Prostate gland (tissue), 2 donors: ENCODE results near the gene MS4A8.

ENCODE experiments used
- POLR2A ChIP-seq: fragments of 450-650 bp; IDR thresholded peaks from one replicate; pipeline ENCODE4 v1.6.1; 2016; ENCODE audit warnings: antibody characterized with exemption, mild to moderate bottlenecking
- TF ChIP-seq, protein P1 (sequence below), 4 experiments: fragments of 200-600 bp in 2 of 4; fragments of 450-650 bp in 2 of 4; sonication (generic) in 2 of 4; IDR thresholded peaks; 1 replicate in 3 of 4; 2 replicates in 1 of 4; pipeline ENCODE4 v1.5.1; 2016 to 2019; ENCODE audit warnings: antibody characterized with exemption in 4 of 4, mild to moderate bottlenecking in 2 of 4, moderate library complexity in 2 of 4

DNA sequence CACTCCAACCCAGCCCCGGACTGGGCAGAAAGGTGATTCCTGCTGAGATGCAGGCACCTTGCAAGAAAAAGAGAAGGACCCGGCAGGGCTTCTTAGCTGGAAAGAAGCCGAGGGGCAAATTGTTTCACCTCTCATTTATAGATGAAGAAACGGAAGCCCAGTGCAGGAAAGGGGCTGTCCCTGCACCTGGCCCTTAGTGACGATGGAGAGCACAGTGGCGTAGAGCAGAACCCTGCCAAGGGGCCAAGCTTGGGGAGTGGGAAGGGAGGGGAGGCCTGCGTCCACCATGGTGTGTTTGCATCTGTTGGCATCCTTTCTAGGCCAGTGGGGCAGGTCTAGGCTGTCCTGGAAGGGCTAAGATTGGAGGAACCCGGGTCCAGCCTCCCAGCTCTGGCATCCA lies 49.4 kb downstream of the MS4A8 start:
- TF ChIP-seq, protein P1, sequence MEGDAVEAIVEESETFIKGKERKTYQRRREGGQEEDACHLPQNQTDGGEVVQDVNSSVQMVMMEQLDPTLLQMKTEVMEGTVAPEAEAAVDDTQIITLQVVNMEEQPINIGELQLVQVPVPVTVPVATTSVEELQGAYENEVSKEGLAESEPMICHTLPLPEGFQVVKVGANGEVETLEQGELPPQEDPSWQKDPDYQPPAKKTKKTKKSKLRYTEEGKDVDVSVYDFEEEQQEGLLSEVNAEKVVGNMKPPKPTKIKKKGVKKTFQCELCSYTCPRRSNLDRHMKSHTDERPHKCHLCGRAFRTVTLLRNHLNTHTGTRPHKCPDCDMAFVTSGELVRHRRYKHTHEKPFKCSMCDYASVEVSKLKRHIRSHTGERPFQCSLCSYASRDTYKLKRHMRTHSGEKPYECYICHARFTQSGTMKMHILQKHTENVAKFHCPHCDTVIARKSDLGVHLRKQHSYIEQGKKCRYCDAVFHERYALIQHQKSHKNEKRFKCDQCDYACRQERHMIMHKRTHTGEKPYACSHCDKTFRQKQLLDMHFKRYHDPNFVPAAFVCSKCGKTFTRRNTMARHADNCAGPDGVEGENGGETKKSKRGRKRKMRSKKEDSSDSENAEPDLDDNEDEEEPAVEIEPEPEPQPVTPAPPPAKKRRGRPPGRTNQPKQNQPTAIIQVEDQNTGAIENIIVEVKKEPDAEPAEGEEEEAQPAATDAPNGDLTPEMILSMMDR (IDR thresholded peaks at IDR 0.05): no peak
- TF ChIP-seq POLR2A: no peak
